ENCODE data around the gene FAT1.

DNA sequence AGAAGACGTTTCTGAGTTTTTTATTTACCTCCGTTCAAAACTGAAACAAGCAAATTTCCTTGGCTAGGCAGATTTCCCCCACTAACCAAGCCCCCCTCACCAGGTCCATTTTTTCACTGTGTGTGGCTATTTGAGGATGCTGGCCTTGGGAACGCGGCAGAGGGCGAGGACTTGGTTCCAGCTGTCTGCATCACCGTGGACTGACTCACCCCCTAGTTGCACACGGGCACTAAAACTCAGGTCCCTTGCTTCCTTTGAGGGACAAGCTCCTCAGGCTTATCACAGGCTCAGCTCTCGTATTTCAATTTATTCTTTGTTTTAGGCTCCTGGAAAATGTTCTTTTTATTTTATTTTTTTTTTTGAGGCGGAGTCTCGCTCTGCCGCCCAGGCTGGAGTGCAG is 159.9 kb downstream of the FAT1 start:
- TF ChIP-seq, protein P1, sequence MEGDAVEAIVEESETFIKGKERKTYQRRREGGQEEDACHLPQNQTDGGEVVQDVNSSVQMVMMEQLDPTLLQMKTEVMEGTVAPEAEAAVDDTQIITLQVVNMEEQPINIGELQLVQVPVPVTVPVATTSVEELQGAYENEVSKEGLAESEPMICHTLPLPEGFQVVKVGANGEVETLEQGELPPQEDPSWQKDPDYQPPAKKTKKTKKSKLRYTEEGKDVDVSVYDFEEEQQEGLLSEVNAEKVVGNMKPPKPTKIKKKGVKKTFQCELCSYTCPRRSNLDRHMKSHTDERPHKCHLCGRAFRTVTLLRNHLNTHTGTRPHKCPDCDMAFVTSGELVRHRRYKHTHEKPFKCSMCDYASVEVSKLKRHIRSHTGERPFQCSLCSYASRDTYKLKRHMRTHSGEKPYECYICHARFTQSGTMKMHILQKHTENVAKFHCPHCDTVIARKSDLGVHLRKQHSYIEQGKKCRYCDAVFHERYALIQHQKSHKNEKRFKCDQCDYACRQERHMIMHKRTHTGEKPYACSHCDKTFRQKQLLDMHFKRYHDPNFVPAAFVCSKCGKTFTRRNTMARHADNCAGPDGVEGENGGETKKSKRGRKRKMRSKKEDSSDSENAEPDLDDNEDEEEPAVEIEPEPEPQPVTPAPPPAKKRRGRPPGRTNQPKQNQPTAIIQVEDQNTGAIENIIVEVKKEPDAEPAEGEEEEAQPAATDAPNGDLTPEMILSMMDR (tag by site-specific recombination; IDR thresholded peaks at IDR 0.05): no peak
- TF ChIP-seq REST (tag by site-specific recombination; IDR thresholded peaks at IDR 0.05): no peak
- TF ChIP-seq KLF16 (tag by site-specific recombination; IDR thresholded peaks at IDR 0.05): no peak
